ENCODE measurements around the gene MAPKAPK5. TPM values are rescaled to one million over a fixed set of nuclear protein-coding genes. Genes with fewer than 3 reads are reported as not detected.

Gene MAPKAPK5
- total RNA-seq, 1 experiment from 2014 or later = 85.7 TPM

GRCh38 chr12:111932241-111932640, 90.2 kb downstream of the MAPKAPK5 start:
- Histone ChIP-seq H3K9ac (ENCODE audit: extremely low read depth, insufficient read length, low read length) (no peak overlapping the region), H3K14ac (ENCODE audit: insufficient read depth, low read length) (no peak overlapping the region), H3K79me1 (ENCODE audit: insufficient read depth, low read depth, low read length, poor library complexity, severe bottlenecking) (no peaks in the 10 kb centered on the region), H3K18ac (ENCODE audit: insufficient read length, low read depth, low read length) (no peak overlapping the region), H4K8ac (replicated peaks; ENCODE audit: insufficient read length, low read depth, low read length) (no peak overlapping the region), H3K4me2 (ENCODE audit: insufficient read depth, insufficient read length, low read length) (no peak overlapping the region), H3K27ac (ENCODE audit: insufficient read length, low read depth, low read length) (no peak overlapping the region), H2BK5ac (ENCODE audit: insufficient read length, low read length) (no peak overlapping the region), H2BK12ac (ENCODE audit: insufficient read length, low read depth, low read length) (no peak overlapping the region), H3K4ac (ENCODE audit: low read depth, low read length) (no peak overlapping the region), H3K56ac (ENCODE audit: insufficient read length, low read depth, low read length) (no peak overlapping the region), H3K23ac (ENCODE audit: insufficient read length, low read depth, low read length) (no peak overlapping the region), H3K4me1 (ENCODE audit: insufficient read depth, low read length) (no peaks in the 10 kb centered on the region), H4K20me1 (ENCODE audit: control insufficient read depth, insufficient read depth, insufficient read length) (no peaks in the 10 kb centered on the region), H2BK120ac (ENCODE audit: low read depth, low read length, poor library complexity, severe bottlenecking) (no peak overlapping the region), H4K5ac (ENCODE audit: insufficient read length, low read depth, low read length) (no peak overlapping the region), H3K23me2 (ENCODE audit: insufficient read length, low read depth, low read length, poor library complexity, severe bottlenecking) (no peaks in the 10 kb centered on the region), H2AK5ac (ENCODE audit: insufficient read length, low read length) (no peak overlapping the region), H3K27me3 (ENCODE audit: insufficient read depth, low read length) (no peaks in the 10 kb centered on the region), H3T11ph (ENCODE audit: low read length) (no peak overlapping the region), H3K79me2 (ENCODE audit: insufficient read depth, low read length) (no peaks in the 10 kb centered on the region), H4K91ac (ENCODE audit: insufficient read length, low read depth, low read length) (no peak overlapping the region), H2BK15ac (ENCODE audit: low read depth, low read length) (no peak overlapping the region), H3K9me3 (ENCODE audit: control insufficient read depth, low read depth, low read length) (no peaks in the 10 kb centered on the region), H2AFZ (ENCODE audit: low read length) (no peak overlapping the region), H2BK20ac (ENCODE audit: low read depth, low read length, poor library complexity, severe bottlenecking) (no peak overlapping the region)
- Mint-ChIP-seq H3K4me1 (peaks cover 0 to 7% of the 10 kb centered on the region in 2 experiments; a peak in 2 of 4 replicates), H3K27me3 (ENCODE audit: low read depth) (no peaks in the 10 kb centered on the region), H3K36me3 (ENCODE audit: insufficient read depth in 1 of 3, low read depth in 3 of 3) (no peaks in the 10 kb centered on the region), H3K9me3 (no peaks in the 10 kb centered on the region), H3K27ac (no peak overlapping the region), H3K4me3 (no peak overlapping the region)
- WGBS (ENCODE audit: extremely low coverage, insufficient read length, low lambda C conversion rate) = no CpG with 5 or more reads among the region's 5 CpGs
- DNase-seq = no peak
- TF ChIP-seq CTCF (conservative IDR thresholded peaks at IDR 0.05) = no peak

Measured in H9 (cell line).